ENCODE results near the gene ABAT. TPM values are rescaled to one million over a fixed set of nuclear protein-coding genes. Genes with fewer than 3 reads are reported as not detected.
A peak's percentile ranks its signal among the peaks of the same experiment; 100 is the strongest.

Gene ABAT
- total RNA-seq, 4 donors from 2014 or later, result 8.3 to 33.5 (median 29.0) TPM

GRCh38 chr16:8639694-8640093 lies 34.7 kb upstream of the ABAT start:
- TF ChIP-seq, protein P1, sequence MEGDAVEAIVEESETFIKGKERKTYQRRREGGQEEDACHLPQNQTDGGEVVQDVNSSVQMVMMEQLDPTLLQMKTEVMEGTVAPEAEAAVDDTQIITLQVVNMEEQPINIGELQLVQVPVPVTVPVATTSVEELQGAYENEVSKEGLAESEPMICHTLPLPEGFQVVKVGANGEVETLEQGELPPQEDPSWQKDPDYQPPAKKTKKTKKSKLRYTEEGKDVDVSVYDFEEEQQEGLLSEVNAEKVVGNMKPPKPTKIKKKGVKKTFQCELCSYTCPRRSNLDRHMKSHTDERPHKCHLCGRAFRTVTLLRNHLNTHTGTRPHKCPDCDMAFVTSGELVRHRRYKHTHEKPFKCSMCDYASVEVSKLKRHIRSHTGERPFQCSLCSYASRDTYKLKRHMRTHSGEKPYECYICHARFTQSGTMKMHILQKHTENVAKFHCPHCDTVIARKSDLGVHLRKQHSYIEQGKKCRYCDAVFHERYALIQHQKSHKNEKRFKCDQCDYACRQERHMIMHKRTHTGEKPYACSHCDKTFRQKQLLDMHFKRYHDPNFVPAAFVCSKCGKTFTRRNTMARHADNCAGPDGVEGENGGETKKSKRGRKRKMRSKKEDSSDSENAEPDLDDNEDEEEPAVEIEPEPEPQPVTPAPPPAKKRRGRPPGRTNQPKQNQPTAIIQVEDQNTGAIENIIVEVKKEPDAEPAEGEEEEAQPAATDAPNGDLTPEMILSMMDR (IDR thresholded peaks at IDR 0.05), result no peak
- TF ChIP-seq POLR2A (IDR thresholded peaks at IDR 0.05), result no peak
- no peak overlapping the region for H3K4me3 ChIP-seq
- no peaks in the 10 kb centered on the region for H3K9me3 ChIP-seq
- DNase-seq, result no peak
- no peak overlapping the region for H3K27ac ChIP-seq
- H3K36me3 ChIP-seq, result peaks cover 0 to 89% (median 0%) of the 10 kb centered on the region in 3 donors
- H3K27me3 ChIP-seq, result no peaks in the 10 kb centered on the region
- H3K4me1 ChIP-seq, result no peaks in the 10 kb centered on the region

GRCh38 chr16:8641671-8642070 lies 32.7 kb upstream of the ABAT start:
- H3K27me3 ChIP-seq, result no peaks in the 10 kb centered on the region
- peaks cover 0 to 89% (median 0%) of the 10 kb centered on the region in 3 donors for H3K36me3 ChIP-seq
- no peaks in the 10 kb centered on the region for H3K9me3 ChIP-seq

GRCh38 chr16:8642146-8642545 lies 32.3 kb upstream of the ABAT start:
- Histone ChIP-seq H3K4me3 (no peak overlapping the region), H3K9me3 (no peaks in the 10 kb centered on the region), H3K36me3 (peaks cover 0 to 89% (median 0%) of the 10 kb centered on the region in 3 donors), H3K4me1 (no peaks in the 10 kb centered on the region), H3K27me3 (no peaks in the 10 kb centered on the region), H3K27ac (no peak overlapping the region)
- no peak for TF ChIP-seq POLR2A (IDR thresholded peaks at IDR 0.05)
- TF ChIP-seq, protein P1 (IDR thresholded peaks at IDR 0.05), result no peak
- DNase-seq, result no peak

More at GRCh38 chr16:8641671-8642070, 32.7 kb upstream of the ABAT start:
- no peak overlapping the region for H3K4me3 ChIP-seq
- no peak for DNase-seq
- no peak for TF ChIP-seq POLR2A (IDR thresholded peaks at IDR 0.05)
- TF ChIP-seq, protein P1 (IDR thresholded peaks at IDR 0.05), result no peak
- H3K4me1 ChIP-seq, result no peaks in the 10 kb centered on the region
- no peak overlapping the region for H3K27ac ChIP-seq

- H3K4me1 ChIP-seq, result no peaks in the 10 kb centered on the region
- peak overlapping the region in 1 of 4 donors; percentile 13 for H3K27ac ChIP-seq
- H3K4me3 ChIP-seq, result no peak overlapping the region
- peaks cover 0 to 82% (median 0%) of the 10 kb centered on the region in 3 donors for H3K36me3 ChIP-seq
- DNase-seq, result peak in 2 of 3 donors; percentile 18 to 53
- no peaks in the 10 kb centered on the region for H3K27me3 ChIP-seq
- TF ChIP-seq, protein P1 (IDR thresholded peaks at IDR 0.05), result peak in 1 of 6 experiments; percentile 16
- no peak for TF ChIP-seq POLR2A (IDR thresholded peaks at IDR 0.05)
- no peaks in the 10 kb centered on the region for H3K9me3 ChIP-seq
Observed at GRCh38 chr16:8644211-8645140, 29.9 kb upstream of the ABAT start.

DNA sequence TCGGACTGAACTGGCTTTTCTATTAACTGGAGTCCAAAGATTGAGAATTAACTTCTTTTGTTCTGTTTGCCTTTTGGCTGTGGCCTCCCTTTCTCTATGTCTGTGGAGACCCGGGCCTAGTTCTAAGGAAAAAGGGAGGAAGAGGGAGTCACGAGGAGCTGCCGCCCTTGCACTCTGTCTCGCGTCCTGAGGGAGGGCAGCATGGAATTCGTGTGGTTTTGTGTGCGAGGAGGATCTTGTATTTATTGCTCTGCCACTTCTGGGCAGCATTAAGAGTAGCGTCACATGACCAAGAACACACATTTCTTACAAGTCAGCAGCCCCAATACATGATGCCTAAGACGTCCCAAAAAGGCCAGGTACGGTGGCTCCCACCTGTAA lies 29.3 kb upstream of the ABAT start:
- H3K4me1 ChIP-seq, result no peaks in the 10 kb centered on the region
- no peaks in the 10 kb centered on the region for H3K27me3 ChIP-seq
- no peak overlapping the region for H3K4me3 ChIP-seq
- DNase-seq, result no peak
- no peak for TF ChIP-seq POLR2A (IDR thresholded peaks at IDR 0.05)
- TF ChIP-seq, protein P1 (IDR thresholded peaks at IDR 0.05), result no peak
- H3K9me3 ChIP-seq, result no peaks in the 10 kb centered on the region
- H3K36me3 ChIP-seq, result peaks cover 0 to 75% (median 0%) of the 10 kb centered on the region in 3 donors
- H3K27ac ChIP-seq, result no peak overlapping the region

All from Peyer's patch (tissue), 4 donors.